A673 (cell line): ENCODE data around the gene RALGAPA1. TPM values are rescaled to one million over a fixed set of nuclear protein-coding genes. Genes with fewer than 3 reads are reported as not detected.
"Not testable (repeated sequence)": the region's sequence is repeated elsewhere in the genome, so short reads cannot be mapped to it uniquely, and the experiment has no call there.

Source experiments
- BruUV-seq: library from RNA; stranded (reverse); fragments of 400-500 nt; replicated peaks from 2 replicates; lab custom pipeline; 2021; lab: Mats Ljungman, UMichigan
- CTCF ChIA-PET: fragments of 300-600 bp; sonication (Branson Sonifier 250); formaldehyde crosslinking; loops from one replicate; lab custom pipeline; 2022; ENCODE audit warnings: antibody characterized with exemption; lab: Charles Lee
- POLR2A ChIA-PET: fragments of 300-600 bp; sonication (Branson Sonifier 250); formaldehyde crosslinking; loops from one replicate; lab custom pipeline; 2022; ENCODE audit warnings: antibody characterized with exemption; ENCODE audit not compliant: low non-redundant PET; lab: Charles Lee
- DNase-seq: peaks from one replicate; pipeline ENCODE4 v3.0.0-alpha.2; 2015; ENCODE audit warnings: low spot score
- H3K27ac ChIP-seq: fragments of 200-600 bp; sonication (generic); 2 replicates; pipeline ENCODE4 v1.5.1; 2016; ENCODE audit warnings: mixed run types, low read depth, mild to moderate bottlenecking, mixed read lengths, antibody characterized with exemption, low read length; ENCODE audit not compliant: poor library complexity, severe bottlenecking
- H3K27me3 ChIP-seq: fragments of 200-600 bp; sonication (generic); replicated peaks from 2 replicates; pipeline ENCODE4 v1.6.1; 2017; ENCODE audit warnings: mixed run types, low read depth, mild to moderate bottlenecking, mixed read lengths, antibody characterized with exemption, low read length; ENCODE audit not compliant: insufficient read depth, poor library complexity
- H3K36me3 ChIP-seq: fragments of 200-600 bp; sonication (generic); 2 replicates; pipeline ENCODE4 v1.6.1; 2016; ENCODE audit warnings: mixed run types, mild to moderate bottlenecking, mixed read lengths, antibody characterized with exemption, low read length; ENCODE audit not compliant: insufficient read depth, poor library complexity, severe bottlenecking
- H3K4me1 ChIP-seq: fragments of 200-600 bp; sonication (generic); 2 replicates; pipeline ENCODE4 v1.6.1; 2017; ENCODE audit warnings: mixed run types, mild to moderate bottlenecking, mixed read lengths, antibody characterized with exemption, low read length; ENCODE audit not compliant: insufficient read depth, poor library complexity, severe bottlenecking
- H3K4me3 ChIP-seq: fragments of 200-600 bp; sonication (generic); 2 replicates; pipeline ENCODE4 v1.5.1; 2016; ENCODE audit warnings: low read depth, mixed run types, mild to moderate bottlenecking, mixed read lengths, low read length; ENCODE audit not compliant: poor library complexity, severe bottlenecking
- H3K9me3 ChIP-seq: fragments of 200-600 bp; sonication (generic); 2 replicates; pipeline ENCODE4 v1.6.1; 2016; ENCODE audit warnings: mixed run types, low read depth, mild to moderate bottlenecking, mixed read lengths, antibody characterized with exemption, low read length; ENCODE audit not compliant: poor library complexity, severe bottlenecking
- EZH2 ChIP-seq: fragments of 200-600 bp; sonication (generic); IDR thresholded peaks from 2 replicates; pipeline ENCODE4 v1.6.1; 2017; ENCODE audit warnings: borderline replicate concordance, low read depth, mild to moderate bottlenecking, mixed read lengths, antibody characterized with exemption, low read length; ENCODE audit not compliant: poor library complexity, severe bottlenecking
- intact Hi-C: fragments of 100-400 bp; cut with micrococcal nuclease; formaldehyde crosslinking; loops from one replicate; pipeline ENCODE4 v1.10.0; 2022; ENCODE audit not compliant: unreplicated experiment
- total RNA-seq: library from RNA; stranded (reverse); gene quantifications from 2 replicates; pipeline ENCODE4 v1.2.3, GENCODE V29; 2021
- TF ChIP-seq, protein P1 (sequence below): fragments of 300-800, 200-600 bp; sonication (generic); conservative IDR thresholded peaks from 2 replicates; pipeline ENCODE4 v1.5.1; 2017; ENCODE audit warnings: low read depth, mild to moderate bottlenecking, antibody characterized with exemption, low read length, moderate library complexity, mixed read lengths

RALGAPA1 gene
- total RNA-seq, 1 experiment from 2014 or later: 42.4 TPM

- POLR2A ChIA-PET: no interaction called here
- H3K27me3 ChIP-seq: no peaks in the 10 kb centered on the region
- no TSS peak for BruUV-seq
- peaks cover 6% of the 10 kb centered on the region for H3K4me1 ChIP-seq
- intact Hi-C loops: no loop called here
- DNase-seq: no peak
- no peak for TF ChIP-seq EZH2
- TF ChIP-seq, protein P1, sequence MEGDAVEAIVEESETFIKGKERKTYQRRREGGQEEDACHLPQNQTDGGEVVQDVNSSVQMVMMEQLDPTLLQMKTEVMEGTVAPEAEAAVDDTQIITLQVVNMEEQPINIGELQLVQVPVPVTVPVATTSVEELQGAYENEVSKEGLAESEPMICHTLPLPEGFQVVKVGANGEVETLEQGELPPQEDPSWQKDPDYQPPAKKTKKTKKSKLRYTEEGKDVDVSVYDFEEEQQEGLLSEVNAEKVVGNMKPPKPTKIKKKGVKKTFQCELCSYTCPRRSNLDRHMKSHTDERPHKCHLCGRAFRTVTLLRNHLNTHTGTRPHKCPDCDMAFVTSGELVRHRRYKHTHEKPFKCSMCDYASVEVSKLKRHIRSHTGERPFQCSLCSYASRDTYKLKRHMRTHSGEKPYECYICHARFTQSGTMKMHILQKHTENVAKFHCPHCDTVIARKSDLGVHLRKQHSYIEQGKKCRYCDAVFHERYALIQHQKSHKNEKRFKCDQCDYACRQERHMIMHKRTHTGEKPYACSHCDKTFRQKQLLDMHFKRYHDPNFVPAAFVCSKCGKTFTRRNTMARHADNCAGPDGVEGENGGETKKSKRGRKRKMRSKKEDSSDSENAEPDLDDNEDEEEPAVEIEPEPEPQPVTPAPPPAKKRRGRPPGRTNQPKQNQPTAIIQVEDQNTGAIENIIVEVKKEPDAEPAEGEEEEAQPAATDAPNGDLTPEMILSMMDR: no peak
- H3K36me3 ChIP-seq: no peaks in the 10 kb centered on the region
- H3K4me3 ChIP-seq: no peak overlapping the region
- no peak overlapping the region for H3K27ac ChIP-seq
- CTCF ChIA-PET: no interaction called here
- no peaks in the 10 kb centered on the region for H3K9me3 ChIP-seq
These were observed 22.2 kb downstream of the RALGAPA1 start for GRCh38 chr14:35786856-35787255.

- Histone ChIP-seq H3K9me3 (peaks cover 3% of the 10 kb centered on the region), H3K27me3 (no peaks in the 10 kb centered on the region), H3K4me1 (peaks cover 6% of the 10 kb centered on the region), H3K36me3 (no peaks in the 10 kb centered on the region), H3K4me3 (no peak overlapping the region), H3K27ac (no peak overlapping the region)
- BruUV-seq: no TSS peak
- POLR2A ChIA-PET: no interaction called here
- intact Hi-C loops: no loop called here
- DNase-seq: no peak
- CTCF ChIA-PET: no interaction called here
- TF ChIP-seq, protein P1: no peak
- no peak for TF ChIP-seq EZH2
These were observed 25.4 kb downstream of the RALGAPA1 start for GRCh38 chr14:35783699-35784098.

- TF ChIP-seq, protein P1: no peak
- TF ChIP-seq EZH2: no peak
- no peak overlapping the region for H3K4me3 ChIP-seq
- no peak overlapping the region for H3K27ac ChIP-seq
- no TSS peak for BruUV-seq
- H3K9me3 ChIP-seq: peaks cover 3% of the 10 kb centered on the region
- POLR2A ChIA-PET: no interaction called here
- H3K4me1 ChIP-seq: no peaks in the 10 kb centered on the region
- intact Hi-C loops: no loop called here
- H3K36me3 ChIP-seq: no peaks in the 10 kb centered on the region
- no peak for DNase-seq
- CTCF ChIA-PET: no interaction called here
- H3K27me3 ChIP-seq: no peaks in the 10 kb centered on the region
These were observed 29.7 kb downstream of the RALGAPA1 start for GRCh38 chr14:35779368-35779767.

DNA sequence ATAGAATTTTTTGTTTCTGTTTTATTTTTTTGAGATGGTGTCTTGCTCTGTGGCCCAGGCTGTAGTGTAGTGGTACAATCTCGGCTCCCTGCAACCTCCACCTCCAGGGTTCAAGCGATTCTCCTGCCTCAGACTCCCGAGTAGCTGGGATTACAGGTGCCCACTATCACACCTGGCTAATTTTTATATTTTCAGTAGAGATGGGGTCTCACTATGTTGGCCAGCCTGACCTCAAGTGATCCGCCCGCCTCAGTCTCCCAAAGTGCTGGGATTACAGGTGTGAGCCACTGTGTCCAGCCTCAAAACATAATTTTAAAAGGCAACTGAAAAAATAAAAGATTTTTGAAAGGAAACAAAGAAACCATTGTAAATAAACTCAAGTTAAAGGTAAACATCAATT, 31.5 kb downstream of the RALGAPA1 start:
- H3K4me3 ChIP-seq, CTCF ChIA-PET, POLR2A ChIA-PET, DNase-seq, H3K9me3 ChIP-seq, H3K4me1 ChIP-seq, BruUV-seq, H3K27me3 ChIP-seq, H3K27ac ChIP-seq, H3K36me3 ChIP-seq, intact Hi-C loops: not testable (repeated sequence)
